ENCODE measurements around the gene DNAJC17. TPM values are rescaled to one million over a fixed set of nuclear protein-coding genes. Genes with fewer than 3 reads are reported as not detected.
A peak's percentile ranks its signal among the peaks of the same experiment; 100 is the strongest.

Gene DNAJC17
- total RNA-seq, 1 donor from 2014 or later: 20.8 TPM

GRCh38 chr15:40766194-40766815 is 41.0 kb downstream of the DNAJC17 start:
- no peak for ATAC-seq

DNA sequence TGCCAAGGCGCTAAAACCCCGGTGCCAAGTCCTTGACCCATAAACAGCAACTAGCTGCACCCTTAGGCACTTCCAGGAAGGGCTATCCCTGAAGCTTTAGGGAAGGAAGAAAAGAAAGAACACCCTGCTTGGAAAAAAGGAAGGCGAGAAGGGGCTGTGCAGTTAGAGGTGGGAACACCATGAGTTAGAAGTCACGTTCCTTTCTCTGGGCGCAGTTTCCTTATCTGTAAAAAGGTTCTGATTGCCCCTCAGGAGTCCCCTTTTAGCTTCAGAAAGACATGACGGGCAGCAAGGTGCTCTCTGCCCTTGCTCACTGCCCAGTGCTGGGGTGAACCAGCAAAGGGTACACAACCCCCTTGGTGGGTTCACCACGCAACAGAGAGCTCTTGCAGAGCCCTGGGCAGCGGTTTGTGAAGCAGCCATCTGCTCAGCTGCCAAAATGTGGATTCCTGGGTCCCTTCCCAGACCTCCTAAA is 42.6 kb downstream of the DNAJC17 start:
- ATAC-seq: no peak

DNA sequence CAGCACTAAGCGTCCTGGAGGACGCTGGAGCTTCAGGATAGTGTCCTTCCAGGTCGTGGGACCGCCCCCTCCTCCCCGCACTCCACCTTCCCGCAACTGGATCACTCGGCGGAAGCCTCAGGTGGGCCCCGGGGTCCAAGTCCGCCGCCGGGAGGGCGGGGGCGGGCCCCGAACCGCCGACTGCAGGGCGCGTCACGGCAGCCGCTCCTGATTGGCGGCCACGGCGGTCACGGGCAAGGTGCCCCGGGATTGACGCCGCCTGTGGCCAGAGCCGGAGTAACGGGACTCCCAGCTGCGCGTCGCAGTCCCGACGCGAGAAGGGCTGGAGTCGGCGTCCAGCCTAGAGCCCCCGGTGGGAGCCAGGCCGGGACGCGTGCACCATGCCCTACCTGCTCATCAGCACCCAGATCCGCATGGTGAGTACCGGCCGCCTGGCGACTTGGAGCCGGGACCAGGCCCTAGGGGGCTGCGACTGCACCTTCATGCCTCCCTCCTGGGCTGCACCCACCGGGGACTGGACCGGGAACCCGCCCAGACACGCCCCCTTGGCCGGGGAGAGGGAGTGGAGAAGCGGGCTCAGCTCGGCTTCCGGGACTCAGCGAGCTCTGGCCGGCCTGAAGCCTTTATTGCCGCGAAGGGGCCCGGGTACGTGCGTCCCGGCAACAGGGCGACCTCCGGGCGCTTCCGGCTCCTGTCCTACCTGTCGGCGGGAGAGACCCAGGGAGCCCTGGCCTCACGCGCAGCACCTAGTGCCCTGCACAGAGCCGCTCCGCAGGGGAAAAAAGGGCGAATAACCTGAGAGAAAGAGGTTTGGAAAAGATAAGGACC is 43.3 kb downstream of the DNAJC17 start, which contains the start of gene GCHFR:
Gene GCHFR (plus strand): TSS at position 268 of the 828 bp plus-strand sequence. CDS start 113 bp downstream, at position 381.
- peak; percentile 39 for ATAC-seq

GRCh38 chr15:40762919-40763800 is 44.1 kb downstream of the DNAJC17 start:
- ATAC-seq: peak; percentile 8

DNA sequence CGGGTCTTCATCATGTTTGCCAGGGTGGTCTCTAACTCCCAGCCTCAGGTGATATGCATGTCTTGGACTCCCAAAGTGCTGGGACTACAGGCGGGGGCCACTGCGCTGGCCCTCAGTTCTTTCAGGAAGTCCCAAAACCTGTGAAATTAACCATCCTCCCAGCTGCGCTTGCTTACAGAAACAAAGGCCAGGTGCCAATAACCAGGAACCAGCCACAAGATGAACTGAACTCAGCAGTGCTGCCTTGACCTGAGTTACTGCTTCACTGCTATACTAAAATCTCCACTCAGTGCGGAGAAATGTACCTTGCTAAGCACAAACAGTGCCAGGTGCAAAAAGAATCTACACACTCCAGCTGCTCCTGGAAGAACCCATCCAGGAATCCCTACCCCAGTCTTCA is 47.3 kb downstream of the DNAJC17 start:
- ATAC-seq: no peak

DNA sequence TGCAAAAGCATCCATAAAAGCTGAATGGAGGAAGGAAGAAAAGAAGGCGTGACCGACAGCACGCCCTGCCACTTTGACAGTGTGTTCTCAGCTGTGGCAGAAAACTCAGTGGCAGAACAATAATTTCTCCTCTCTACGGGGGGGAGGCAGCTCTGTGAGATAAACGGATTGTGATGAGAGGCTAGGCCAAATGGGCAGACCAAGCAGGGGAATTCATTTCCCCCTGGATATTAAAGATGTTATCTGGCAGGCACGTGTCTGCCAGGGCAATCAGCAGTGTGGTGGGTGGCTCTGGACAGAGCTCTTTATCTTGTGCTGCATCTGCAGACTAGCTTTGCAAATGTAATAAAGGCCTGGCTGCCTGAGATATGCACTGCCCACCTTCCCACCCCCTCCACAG is 50.3 kb downstream of the DNAJC17 start:
- no peak for ATAC-seq

- no peak for ATAC-seq
These were observed 51.5 kb downstream of the DNAJC17 start for GRCh38 chr15:40755812-40756208.

- peak; percentile 98 for ATAC-seq
These were observed 52.1 kb downstream of the DNAJC17 start, which contains the start of gene RMDN3 for GRCh38 chr15:40754883-40755811. RMDN3 (minus strand) TSS chr15:40755254; CDS start chr15:40754783, 471 bp downstream.

DNA sequence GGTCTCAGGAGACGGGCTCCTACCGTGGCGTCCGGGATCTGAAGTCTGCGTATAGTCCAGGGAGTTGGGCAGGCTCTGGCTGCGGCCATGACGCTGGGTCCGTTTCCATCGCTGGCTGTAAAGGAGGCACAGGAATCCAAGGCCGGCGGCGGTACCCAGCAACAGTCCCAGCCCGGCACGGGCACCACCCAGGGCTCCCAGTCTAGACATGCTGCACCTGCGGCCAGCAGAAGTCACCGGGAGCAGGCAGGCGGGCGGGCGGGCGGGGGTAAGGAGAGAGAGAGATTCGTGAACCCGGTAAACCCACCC is 52.7 kb downstream of the DNAJC17 start:
- peak; percentile 62 for ATAC-seq

DNA sequence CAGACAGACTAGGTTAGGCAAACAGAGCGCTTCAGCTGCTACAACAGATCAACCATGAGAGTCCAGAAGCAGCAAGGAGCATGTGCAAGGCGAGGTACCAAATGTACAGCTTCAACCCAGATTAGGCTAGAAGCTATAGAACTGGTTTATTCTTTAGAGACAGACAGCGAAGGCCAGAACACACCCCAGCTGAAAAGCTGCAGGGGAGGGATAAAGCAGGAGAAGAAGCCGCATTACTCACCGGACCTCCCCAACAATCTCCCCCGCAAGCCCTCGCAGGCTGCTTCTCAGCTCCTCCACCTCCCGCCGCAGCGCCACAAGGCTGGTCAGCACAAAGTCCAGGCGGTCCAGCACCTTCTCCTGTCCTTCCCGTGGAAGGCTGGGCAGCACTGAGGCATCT is 55.5 kb downstream of the DNAJC17 start:
- no peak for ATAC-seq

GRCh38 chr15:40750885-40751284 is 56.4 kb downstream of the DNAJC17 start:
- ATAC-seq: no peak

- no peak for ATAC-seq
These were observed 58.1 kb downstream of the DNAJC17 start for GRCh38 chr15:40749151-40749630.

DNA sequence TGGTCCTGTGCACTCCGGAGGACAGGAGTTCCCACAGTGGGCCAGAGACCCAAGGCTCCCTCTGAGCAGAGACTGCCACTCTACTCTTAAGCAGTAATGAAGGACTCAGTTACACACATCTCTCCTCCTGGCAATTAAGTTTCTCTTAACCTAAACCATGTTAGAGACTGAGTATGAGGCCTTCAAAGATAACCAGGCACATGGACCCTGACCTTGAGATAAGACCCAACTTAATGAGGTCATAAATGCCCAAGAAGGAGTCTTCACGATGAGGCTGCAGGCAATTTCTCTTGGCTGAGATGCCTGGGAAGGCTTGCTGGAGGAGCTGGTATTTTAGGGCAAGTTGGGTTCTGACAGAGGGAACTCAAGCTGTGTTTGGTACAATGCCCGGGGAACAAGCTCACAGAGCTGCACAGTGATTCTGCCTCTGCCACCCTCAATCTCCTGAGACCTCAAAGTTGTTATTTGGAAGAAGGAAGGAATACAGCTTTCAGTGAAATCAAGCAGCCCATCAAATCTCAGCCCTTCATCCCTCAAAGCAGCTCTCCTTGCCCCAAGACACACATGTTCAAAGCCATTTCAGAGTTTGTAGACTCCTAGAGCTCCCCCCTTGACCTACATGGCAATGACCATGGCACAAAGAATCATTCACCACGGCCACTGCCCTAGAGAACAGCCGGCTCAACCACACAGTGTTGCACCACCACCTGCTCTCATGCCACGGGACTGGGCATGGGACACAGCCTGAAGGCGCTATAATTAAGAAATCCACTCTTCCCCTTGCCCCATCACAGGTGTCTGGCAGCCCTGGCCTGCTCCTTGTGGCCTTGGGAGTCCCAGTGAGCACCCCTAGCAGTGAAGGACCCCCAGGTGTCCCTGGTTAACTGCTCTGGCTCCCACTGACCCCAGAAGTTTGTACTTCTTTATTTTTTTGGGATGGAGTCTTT is 59.3 kb downstream of the DNAJC17 start:
- ATAC-seq: no peak

- ATAC-seq: no peak
These were observed 60.3 kb downstream of the DNAJC17 start for GRCh38 chr15:40746916-40747418.

DNA sequence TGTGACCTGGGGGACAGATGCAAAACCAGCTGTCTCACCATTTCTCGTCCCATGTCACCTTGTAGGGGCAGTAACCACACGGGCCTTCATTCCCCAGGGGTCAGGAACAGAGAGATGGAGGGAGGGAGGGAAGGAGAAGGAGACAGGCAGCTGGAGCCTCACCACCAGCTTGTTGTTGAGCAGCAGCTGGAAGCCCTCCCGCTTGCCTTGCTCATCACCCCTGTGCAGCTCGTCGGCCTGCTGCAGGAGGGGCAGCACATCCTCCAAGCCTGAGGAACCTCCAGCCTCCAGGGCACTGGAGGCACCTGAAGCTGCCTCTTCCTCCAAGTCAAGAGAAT is 62.5 kb downstream of the DNAJC17 start:
- no peak for ATAC-seq

DNA sequence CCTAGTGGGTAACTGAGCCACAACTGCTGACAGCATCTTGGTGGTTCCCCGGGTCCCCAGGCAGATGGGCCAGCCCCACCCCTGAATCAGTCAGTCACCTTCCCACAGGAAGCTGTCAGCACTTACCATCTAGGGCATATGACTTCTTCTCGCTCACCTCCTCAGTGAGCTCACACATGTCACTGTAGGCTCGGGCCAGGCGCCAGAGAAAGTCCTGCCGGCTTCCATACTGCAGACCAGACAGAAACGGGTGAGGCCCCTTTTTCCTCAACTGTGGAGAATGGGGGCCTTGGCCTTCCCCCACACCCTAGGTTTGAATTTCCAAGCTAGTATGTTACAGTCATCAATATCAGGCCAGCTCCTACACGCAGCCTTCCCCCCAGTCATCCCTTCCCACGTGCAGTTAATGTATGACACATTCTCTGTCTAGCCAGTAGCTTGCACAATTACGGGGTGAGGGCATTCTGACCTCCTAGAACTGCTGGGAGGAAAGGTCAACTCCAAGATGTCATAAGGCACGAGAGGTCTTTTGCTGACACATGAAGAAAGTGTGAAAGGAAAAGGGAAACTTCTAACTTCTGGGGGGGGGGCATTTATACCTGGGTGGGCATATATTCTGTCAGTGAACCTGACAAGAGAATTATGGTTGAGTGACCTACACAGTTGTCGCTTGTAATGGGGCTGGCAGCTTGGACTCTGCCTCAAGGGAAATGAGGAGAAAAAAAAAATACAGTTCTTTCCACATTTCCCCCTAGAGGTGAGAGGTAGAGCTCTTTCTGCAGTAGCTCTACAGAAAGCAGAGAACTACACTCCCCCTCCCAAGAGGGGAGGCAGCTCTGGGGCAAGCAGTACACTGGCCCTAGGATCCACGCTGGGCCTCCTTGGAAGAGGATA is 63.1 kb downstream of the DNAJC17 start:
- peak; percentile 50 for ATAC-seq

DNA sequence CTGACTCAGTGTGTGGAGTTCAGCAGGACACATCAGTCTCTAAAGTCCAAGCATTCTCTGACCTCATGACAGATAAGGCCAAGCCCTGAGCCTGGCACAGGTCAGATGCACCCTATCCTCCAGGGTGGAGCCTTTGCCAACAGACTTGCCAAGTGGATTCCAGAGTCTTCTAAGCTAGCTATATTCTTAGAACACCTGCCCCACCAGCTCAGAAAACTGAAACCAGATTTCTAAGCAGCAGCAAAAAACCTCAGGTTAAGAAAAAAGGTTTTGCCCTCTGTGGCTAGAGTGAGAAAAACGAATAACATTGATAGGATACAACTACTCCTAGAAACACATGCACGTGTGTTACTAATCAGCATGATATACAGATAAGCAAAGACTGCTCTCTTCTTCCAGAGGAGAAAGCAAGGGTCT is 63.8 kb downstream of the DNAJC17 start:
- no peak for ATAC-seq

DNA sequence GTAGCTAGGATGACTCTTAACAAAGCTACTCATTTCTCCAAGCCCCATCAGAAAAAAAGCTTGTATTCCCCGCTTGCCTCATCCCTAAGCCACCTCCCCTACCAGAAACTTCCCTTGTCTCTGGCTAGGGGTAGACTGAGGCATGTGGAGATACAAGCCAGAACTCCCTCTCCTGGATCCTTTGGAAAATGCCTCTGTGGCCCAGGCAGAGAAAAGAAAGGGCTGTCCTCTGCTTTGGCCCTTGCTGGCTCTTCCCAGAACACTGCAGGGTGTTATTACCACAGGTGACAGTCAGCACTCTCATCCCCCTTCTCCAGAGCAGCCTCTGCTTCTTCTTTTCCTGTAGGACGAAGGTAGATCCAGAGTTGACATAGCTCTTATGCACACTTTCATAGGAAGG is 67.4 kb downstream of the DNAJC17 start:
- ATAC-seq: no peak

DNA sequence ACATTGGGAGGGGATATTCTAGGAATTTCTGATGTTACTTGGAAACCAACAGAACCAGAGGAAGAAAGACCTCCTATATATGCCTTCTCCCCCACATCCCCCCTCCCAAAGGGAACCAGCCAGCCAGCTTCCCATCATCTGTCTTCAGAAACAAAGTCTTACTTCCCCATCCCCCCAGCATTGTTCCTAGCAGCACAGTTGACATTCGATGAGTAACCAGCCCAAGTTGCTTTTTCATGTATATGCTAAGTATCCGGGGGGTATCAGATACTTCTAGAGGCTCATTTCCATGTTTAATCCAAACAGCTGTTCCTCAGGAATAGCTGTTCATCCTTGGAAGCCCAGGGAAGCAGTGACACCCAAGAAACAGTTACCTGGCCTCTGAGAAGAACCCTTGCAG is 68.2 kb downstream of the DNAJC17 start:
- no peak for ATAC-seq
